ENCODE measurements around the gene SRSF3.

The SRSF3 gene

DNA sequence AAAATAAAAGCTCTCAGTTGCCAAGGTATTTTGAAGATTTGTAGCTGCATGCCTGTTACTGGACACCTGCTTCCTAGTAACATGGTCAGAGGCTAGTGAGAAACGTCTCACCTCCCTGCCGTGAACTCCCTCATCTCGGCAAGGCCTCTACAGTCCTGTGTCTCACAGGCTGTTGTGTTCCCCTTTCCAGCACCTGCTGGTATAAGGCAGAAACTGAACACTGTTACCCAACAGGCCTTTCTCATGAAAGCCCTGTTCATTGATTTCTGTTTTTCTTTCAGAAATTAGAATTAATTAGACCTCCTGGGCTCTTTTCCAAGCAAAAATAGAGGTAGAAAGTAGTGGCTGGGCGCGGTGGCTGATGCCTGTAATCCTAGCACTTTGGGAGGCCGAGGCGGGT, 17.6 kb upstream of the SRSF3 start:
- Histone ChIP-seq H3K36me3 (ENCODE audit: control insufficient read depth, low read length) (no peaks in the 10 kb centered on the region), H3K9me2 (replicated peaks; ENCODE audit: control insufficient read depth, low read length) (no peaks in the 10 kb centered on the region), H3K27me3 (ENCODE audit: control insufficient read depth, low read length) (no peaks in the 10 kb centered on the region), H4K20me1 (ENCODE audit: control insufficient read depth, insufficient read depth, low read depth, low read length) (no peaks in the 10 kb centered on the region), H3K4me2 (ENCODE audit: low read length) (no peak overlapping the region), H3K9me3 (ENCODE audit: control insufficient read depth, insufficient read depth, low read length) (peaks cover 5% of the 10 kb centered on the region), H3K4me3 (ENCODE audit: low read length) (no peak overlapping the region), H3K79me2 (ENCODE audit: control insufficient read depth, low read length) (no peaks in the 10 kb centered on the region), H3F3A (ENCODE audit: control insufficient read depth, insufficient read depth) (no peaks in the 10 kb centered on the region), H3K4me1 (ENCODE audit: control insufficient read depth, low read length) (peaks cover 37% of the 10 kb centered on the region), H3K27ac (ENCODE audit: low read depth, low read length) (no peak overlapping the region)
- TF ChIP-seq, protein P1, sequence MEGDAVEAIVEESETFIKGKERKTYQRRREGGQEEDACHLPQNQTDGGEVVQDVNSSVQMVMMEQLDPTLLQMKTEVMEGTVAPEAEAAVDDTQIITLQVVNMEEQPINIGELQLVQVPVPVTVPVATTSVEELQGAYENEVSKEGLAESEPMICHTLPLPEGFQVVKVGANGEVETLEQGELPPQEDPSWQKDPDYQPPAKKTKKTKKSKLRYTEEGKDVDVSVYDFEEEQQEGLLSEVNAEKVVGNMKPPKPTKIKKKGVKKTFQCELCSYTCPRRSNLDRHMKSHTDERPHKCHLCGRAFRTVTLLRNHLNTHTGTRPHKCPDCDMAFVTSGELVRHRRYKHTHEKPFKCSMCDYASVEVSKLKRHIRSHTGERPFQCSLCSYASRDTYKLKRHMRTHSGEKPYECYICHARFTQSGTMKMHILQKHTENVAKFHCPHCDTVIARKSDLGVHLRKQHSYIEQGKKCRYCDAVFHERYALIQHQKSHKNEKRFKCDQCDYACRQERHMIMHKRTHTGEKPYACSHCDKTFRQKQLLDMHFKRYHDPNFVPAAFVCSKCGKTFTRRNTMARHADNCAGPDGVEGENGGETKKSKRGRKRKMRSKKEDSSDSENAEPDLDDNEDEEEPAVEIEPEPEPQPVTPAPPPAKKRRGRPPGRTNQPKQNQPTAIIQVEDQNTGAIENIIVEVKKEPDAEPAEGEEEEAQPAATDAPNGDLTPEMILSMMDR (IDR thresholded peaks at IDR 0.05; ENCODE audit: low read depth, low read length, poor library complexity, severe bottlenecking): no peak
- no peak for TF ChIP-seq EZH2phosphoT487 (IDR thresholded peaks at IDR 0.05; ENCODE audit: borderline replicate concordance, low read length)

DNA sequence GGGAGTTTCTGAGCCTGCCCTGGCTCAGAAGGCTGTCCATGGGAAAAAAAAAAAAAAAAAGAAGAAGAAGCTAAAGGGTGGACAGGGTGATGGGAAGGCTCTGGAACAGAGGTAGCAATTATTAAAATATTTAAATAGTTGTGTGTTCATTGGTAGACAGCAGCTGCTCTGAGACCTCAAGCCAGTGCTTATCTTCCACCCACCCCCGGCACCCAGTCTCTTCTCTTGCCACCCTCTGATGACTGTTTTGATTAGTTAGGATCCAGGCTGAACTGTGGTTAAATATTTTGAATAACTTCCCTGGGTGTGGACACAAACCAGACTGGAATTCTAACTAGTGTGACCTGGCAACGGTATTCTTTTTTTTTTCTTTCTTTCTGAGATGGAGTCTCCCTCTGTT, 16.9 kb upstream of the SRSF3 start:
- Histone ChIP-seq H3K27ac (ENCODE audit: low read depth, low read length) (no peak overlapping the region), H3K4me1 (ENCODE audit: control insufficient read depth, low read length) (peaks cover 32% of the 10 kb centered on the region)
- no peak for TF ChIP-seq EZH2phosphoT487 (IDR thresholded peaks at IDR 0.05; ENCODE audit: borderline replicate concordance, low read length)
- TF ChIP-seq, protein P1 (IDR thresholded peaks at IDR 0.05; ENCODE audit: low read depth, low read length, poor library complexity, severe bottlenecking): no peak

DNA sequence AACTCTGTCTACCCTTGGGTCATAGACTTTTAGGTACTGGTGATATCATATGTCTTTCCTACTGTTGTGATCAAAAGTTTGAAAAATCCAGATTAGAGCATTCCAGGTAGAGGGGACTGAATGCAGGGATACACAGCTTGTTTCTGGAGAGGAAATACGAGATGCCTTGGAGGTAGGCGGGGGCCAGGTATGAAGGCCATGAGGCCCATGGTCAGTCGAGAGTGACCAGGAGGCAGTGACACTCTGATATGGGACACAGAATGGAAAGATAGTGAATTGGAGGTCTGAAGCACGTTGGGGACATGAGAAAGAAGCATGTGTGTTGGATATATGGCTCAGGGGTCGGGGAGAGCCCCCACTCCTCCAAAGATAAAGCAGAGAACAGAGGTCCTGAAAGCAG, 16.1 kb upstream of the SRSF3 start:
- no peak for TF ChIP-seq EZH2phosphoT487 (IDR thresholded peaks at IDR 0.05; ENCODE audit: borderline replicate concordance, low read length)
- TF ChIP-seq, protein P1 (IDR thresholded peaks at IDR 0.05; ENCODE audit: low read depth, low read length, poor library complexity, severe bottlenecking): no peak
- Histone ChIP-seq H3K4me1 (ENCODE audit: control insufficient read depth, low read length) (peaks cover 32% of the 10 kb centered on the region), H3K27me3 (ENCODE audit: control insufficient read depth, low read length) (no peaks in the 10 kb centered on the region), H3K4me3 (ENCODE audit: low read length) (no peak overlapping the region), H3K79me2 (ENCODE audit: control insufficient read depth, low read length) (no peaks in the 10 kb centered on the region), H3K4me2 (ENCODE audit: low read length) (no peak overlapping the region), H3K27ac (ENCODE audit: low read depth, low read length) (no peak overlapping the region), H3K9me2 (replicated peaks; ENCODE audit: control insufficient read depth, low read length) (no peaks in the 10 kb centered on the region), H3K36me3 (ENCODE audit: control insufficient read depth, low read length) (no peaks in the 10 kb centered on the region), H3F3A (ENCODE audit: control insufficient read depth, insufficient read depth) (no peaks in the 10 kb centered on the region), H4K20me1 (ENCODE audit: control insufficient read depth, insufficient read depth, low read depth, low read length) (no peaks in the 10 kb centered on the region), H3K9me3 (ENCODE audit: control insufficient read depth, insufficient read depth, low read length) (peaks cover 5% of the 10 kb centered on the region)

More for the DNA sequence above, 16.9 kb upstream of the SRSF3 start:
- Histone ChIP-seq H3K79me2 (ENCODE audit: control insufficient read depth, low read length) (no peaks in the 10 kb centered on the region), H3K4me2 (ENCODE audit: low read length) (no peak overlapping the region), H4K20me1 (ENCODE audit: control insufficient read depth, insufficient read depth, low read depth, low read length) (no peaks in the 10 kb centered on the region), H3K36me3 (ENCODE audit: control insufficient read depth, low read length) (no peaks in the 10 kb centered on the region), H3K27me3 (ENCODE audit: control insufficient read depth, low read length) (no peaks in the 10 kb centered on the region), H3K9me2 (replicated peaks; ENCODE audit: control insufficient read depth, low read length) (no peaks in the 10 kb centered on the region), H3K9me3 (ENCODE audit: control insufficient read depth, insufficient read depth, low read length) (peaks cover 5% of the 10 kb centered on the region), H3F3A (ENCODE audit: control insufficient read depth, insufficient read depth) (no peaks in the 10 kb centered on the region), H3K4me3 (ENCODE audit: low read length) (no peak overlapping the region)

DNA sequence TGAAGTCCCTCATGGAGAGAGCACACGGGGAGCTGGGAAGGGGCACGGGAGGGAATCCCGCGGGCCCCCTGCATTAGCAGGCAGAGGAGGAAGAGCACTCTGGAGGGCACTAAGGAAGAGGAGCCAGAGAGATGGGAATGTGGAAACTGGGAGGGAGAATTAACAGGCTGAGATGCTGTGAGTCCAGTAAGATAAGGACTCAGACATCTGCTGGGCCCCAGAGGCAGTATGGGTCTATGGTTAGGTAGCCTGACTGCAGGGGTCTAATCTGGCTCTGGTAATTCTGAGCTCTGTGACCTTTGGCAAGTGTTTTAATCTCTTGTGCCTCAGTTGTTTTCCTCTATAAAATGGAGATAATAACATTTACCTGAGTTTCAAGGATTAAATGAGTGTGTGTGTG, 15.7 kb upstream of the SRSF3 start:
- Histone ChIP-seq H3K4me2 (ENCODE audit: low read length) (no peak overlapping the region), H3K9me3 (ENCODE audit: control insufficient read depth, insufficient read depth, low read length) (peaks cover 5% of the 10 kb centered on the region), H3K27me3 (ENCODE audit: control insufficient read depth, low read length) (no peaks in the 10 kb centered on the region), H3F3A (ENCODE audit: control insufficient read depth, insufficient read depth) (no peaks in the 10 kb centered on the region), H3K4me3 (ENCODE audit: low read length) (no peak overlapping the region), H3K79me2 (ENCODE audit: control insufficient read depth, low read length) (no peaks in the 10 kb centered on the region), H4K20me1 (ENCODE audit: control insufficient read depth, insufficient read depth, low read depth, low read length) (no peaks in the 10 kb centered on the region), H3K9me2 (replicated peaks; ENCODE audit: control insufficient read depth, low read length) (no peaks in the 10 kb centered on the region), H3K4me1 (ENCODE audit: control insufficient read depth, low read length) (peaks cover 32% of the 10 kb centered on the region), H3K27ac (ENCODE audit: low read depth, low read length) (no peak overlapping the region), H3K36me3 (ENCODE audit: control insufficient read depth, low read length) (no peaks in the 10 kb centered on the region)
- TF ChIP-seq, protein P1 (IDR thresholded peaks at IDR 0.05; ENCODE audit: low read depth, low read length, poor library complexity, severe bottlenecking): no peak
- TF ChIP-seq EZH2phosphoT487 (IDR thresholded peaks at IDR 0.05; ENCODE audit: borderline replicate concordance, low read length): no peak

All from DOHH2 (cell line).